ENCODE measurements around the gene AKR1D1.
"Not testable (repeated sequence)": the region's sequence is repeated elsewhere in the genome, so short reads cannot be mapped to it uniquely, and the experiment has no call there.

Gene AKR1D1

DNA sequence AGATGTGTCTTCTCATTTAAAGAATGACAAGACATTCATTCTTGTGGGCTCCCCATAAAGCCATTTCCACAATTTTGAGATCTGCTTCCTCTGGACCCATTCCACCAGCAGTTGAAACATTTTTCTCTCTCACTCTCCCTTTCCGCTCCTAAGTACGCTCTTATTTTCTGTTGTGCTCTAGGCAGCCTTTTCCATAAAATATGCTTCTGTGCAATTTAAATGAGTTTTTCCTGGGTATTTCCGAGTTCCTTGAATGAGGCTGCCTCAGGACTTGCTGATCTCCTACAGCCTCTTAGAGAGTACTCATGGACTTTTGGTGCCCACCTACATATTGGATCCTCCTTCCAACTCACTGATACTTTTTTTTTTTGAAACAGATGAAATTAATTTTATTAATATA lies 23.6 kb upstream of the AKR1D1 start (continued):
- TF ChIP-seq, protein P1, sequence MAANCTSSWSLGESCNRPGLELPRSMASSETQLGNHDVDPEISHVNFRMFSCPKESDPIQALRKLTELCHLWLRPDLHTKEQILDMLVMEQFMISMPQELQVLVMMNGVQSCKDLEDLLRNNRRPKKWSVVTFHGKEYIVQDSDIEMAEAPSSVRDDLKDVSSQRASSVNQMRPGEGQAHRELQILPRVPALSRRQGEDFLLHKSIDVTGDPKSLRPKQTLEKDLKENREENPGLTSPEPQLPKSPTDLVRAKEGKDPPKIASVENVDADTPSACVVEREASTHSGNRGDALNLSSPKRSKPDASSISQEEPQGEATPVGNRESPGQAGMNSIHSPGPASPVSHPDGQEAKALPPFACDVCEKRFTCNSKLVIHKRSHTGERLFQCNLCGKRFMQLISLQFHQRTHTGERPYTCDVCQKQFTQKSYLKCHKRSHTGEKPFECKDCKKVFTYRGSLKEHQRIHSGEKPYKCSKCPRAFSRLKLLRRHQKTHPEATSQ (tag by site-specific recombination; IDR thresholded peaks at IDR 0.05): no peak
- TF ChIP-seq ZNF624 (tag by site-specific recombination; IDR thresholded peaks at IDR 0.05) (no peak), ZNF112 (tag by site-specific recombination; IDR thresholded peaks at IDR 0.05) (no peak), ZNF677 (tag by site-specific recombination; IDR thresholded peaks at IDR 0.05) (no peak), ZNF768 (tag by site-specific recombination; IDR thresholded peaks at IDR 0.05) (no peak)
- TF ChIP-seq, protein P2, sequence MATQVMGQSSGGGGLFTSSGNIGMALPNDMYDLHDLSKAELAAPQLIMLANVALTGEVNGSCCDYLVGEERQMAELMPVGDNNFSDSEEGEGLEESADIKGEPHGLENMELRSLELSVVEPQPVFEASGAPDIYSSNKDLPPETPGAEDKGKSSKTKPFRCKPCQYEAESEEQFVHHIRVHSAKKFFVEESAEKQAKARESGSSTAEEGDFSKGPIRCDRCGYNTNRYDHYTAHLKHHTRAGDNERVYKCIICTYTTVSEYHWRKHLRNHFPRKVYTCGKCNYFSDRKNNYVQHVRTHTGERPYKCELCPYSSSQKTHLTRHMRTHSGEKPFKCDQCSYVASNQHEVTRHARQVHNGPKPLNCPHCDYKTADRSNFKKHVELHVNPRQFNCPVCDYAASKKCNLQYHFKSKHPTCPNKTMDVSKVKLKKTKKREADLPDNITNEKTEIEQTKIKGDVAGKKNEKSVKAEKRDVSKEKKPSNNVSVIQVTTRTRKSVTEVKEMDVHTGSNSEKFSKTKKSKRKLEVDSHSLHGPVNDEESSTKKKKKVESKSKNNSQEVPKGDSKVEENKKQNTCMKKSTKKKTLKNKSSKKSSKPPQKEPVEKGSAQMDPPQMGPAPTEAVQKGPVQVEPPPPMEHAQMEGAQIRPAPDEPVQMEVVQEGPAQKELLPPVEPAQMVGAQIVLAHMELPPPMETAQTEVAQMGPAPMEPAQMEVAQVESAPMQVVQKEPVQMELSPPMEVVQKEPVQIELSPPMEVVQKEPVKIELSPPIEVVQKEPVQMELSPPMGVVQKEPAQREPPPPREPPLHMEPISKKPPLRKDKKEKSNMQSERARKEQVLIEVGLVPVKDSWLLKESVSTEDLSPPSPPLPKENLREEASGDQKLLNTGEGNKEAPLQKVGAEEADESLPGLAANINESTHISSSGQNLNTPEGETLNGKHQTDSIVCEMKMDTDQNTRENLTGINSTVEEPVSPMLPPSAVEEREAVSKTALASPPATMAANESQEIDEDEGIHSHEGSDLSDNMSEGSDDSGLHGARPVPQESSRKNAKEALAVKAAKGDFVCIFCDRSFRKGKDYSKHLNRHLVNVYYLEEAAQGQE (tag by site-specific recombination; IDR thresholded peaks at IDR 0.05): no peak
- TF ChIP-seq, protein P3, sequence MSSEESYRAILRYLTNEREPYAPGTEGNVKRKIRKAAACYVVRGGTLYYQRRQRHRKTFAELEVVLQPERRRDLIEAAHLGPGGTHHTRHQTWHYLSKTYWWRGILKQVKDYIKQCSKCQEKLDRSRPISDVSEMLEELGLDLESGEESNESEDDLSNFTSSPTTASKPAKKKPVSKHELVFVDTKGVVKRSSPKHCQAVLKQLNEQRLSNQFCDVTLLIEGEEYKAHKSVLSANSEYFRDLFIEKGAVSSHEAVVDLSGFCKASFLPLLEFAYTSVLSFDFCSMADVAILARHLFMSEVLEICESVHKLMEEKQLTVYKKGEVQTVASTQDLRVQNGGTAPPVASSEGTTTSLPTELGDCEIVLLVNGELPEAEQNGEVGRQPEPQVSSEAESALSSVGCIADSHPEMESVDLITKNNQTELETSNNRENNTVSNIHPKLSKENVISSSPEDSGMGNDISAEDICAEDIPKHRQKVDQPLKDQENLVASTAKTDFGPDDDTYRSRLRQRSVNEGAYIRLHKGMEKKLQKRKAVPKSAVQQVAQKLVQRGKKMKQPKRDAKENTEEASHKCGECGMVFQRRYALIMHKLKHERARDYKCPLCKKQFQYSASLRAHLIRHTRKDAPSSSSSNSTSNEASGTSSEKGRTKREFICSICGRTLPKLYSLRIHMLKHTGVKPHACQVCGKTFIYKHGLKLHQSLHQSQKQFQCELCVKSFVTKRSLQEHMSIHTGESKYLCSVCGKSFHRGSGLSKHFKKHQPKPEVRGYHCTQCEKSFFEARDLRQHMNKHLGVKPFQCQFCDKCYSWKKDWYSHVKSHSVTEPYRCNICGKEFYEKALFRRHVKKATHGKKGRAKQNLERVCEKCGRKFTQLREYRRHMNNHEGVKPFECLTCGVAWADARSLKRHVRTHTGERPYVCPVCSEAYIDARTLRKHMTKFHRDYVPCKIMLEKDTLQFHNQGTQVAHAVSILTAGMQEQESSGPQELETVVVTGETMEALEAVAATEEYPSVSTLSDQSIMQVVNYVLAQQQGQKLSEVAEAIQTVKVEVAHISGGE (tag by site-specific recombination; conservative IDR thresholded peaks at IDR 0.05; ENCODE audit: low read depth): no peak

DNA sequence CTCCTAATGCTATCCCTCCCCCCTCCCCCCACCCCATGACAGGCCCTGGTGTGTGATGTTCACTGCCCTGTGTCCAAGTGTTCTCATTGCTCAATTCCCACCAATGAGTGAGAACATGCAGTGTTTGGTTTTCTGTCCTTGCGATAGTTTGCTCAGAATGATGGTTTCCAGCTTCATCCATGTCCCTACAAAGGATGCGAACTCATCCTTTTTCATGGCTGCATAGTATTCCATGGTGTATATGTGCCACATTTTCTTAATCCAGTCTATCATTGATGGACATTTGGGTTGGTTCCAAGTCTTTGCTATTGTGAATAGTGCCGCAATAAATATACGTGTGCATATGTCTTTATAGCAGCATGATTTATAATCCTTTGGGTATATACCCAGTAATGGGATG lies 20.6 kb upstream of the AKR1D1 start:
- H3K36me3 ChIP-seq (ENCODE audit: control insufficient read depth in 2 of 2, insufficient read depth in 1 of 2, low read length in 2 of 2); CTCF ChIA-PET; H3K9me3 ChIP-seq (ENCODE audit: control insufficient read depth, insufficient read depth, low read depth, low read length); H3K27ac ChIP-seq (ENCODE audit: extremely low read depth, low read depth, low read length); POLR2A ChIA-PET; H3K4me3 ChIP-seq (ENCODE audit: low read depth, low read length); H3K4me1 ChIP-seq (ENCODE audit: control insufficient read depth, insufficient read depth, low read length): not testable (repeated sequence)
- TF ChIP-seq ZNF146 (tag by site-specific recombination; IDR thresholded peaks at IDR 0.05): peak; percentile 92
- TF ChIP-seq, protein P4, sequence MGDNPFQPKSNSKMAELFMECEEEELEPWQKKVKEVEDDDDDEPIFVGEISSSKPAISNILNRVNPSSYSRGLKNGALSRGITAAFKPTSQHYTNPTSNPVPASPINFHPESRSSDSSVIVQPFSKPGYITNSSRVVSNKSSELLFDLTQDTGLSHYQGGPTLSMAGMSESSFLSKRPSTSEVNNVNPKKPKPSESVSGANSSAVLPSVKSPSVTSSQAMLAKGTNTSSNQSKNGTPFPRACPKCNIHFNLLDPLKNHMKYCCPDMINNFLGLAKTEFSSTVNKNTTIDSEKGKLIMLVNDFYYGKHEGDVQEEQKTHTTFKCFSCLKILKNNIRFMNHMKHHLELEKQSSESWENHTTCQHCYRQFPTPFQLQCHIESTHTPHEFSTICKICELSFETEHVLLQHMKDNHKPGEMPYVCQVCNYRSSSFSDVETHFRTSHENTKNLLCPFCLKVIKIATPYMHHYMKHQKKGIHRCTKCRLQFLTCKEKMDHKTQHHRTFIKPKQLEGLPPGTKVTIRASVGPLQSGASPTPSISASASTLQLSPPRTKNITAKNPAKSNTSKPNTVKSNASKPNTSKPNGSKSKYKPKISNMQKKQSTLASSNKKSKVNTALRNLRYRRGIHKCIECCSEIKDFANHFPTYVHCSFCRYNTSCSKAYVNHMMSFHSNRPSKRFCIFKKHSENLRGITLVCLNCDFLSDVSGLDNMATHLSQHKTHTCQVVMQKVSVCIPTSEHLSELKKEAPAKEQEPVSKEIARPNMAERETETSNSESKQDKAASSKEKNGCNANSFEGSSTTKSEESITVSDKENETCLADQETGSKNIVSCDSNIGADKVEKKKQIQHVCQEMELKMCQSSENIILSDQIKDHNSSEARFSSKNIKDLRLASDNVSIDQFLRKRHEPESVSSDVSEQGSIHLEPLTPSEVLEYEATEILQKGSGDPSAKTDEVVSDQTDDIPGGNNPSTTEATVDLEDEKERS (tag by site-specific recombination; IDR thresholded peaks at IDR 0.05): 0 out of 2 replicates have a peak, but pooled peaks have one; percentile 47

DNA sequence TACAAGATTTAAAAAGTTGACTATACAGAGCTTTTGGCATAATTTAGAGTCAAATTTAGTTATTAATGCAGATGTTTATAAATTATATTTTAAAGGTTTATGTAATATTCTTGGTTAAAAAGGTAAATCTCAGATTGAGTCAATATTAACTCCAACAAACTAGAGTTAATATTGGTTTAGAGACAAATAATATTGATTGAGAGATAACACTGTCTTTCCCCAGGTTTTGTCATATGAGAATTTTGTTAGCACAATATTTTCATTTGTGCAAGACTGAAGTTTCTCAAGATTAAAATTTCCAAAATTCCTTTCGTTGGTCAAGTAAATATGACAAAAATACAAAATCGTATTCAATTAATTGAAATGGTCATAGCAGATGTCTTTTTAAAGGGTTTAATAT lies 12.9 kb upstream of the AKR1D1 start:
- Histone ChIP-seq H3K9me3 (ENCODE audit: control insufficient read depth, insufficient read depth, low read depth, low read length) (no peaks in the 10 kb centered on the region), H3K27ac (ENCODE audit: extremely low read depth, low read depth, low read length) (no peak overlapping the region), H3K36me3 (ENCODE audit: control insufficient read depth in 2 of 2, insufficient read depth in 1 of 2, low read length in 2 of 2) (no peaks in the 10 kb centered on the region), H3K4me3 (ENCODE audit: low read depth, low read length) (no peak overlapping the region), H3K4me1 (ENCODE audit: control insufficient read depth, insufficient read depth, low read length) (no peaks in the 10 kb centered on the region)
- ChIA-PET POLR2A (no interaction called here), CTCF (no interaction called here)
- TF ChIP-seq ZNF530 (tag by site-specific recombination; IDR thresholded peaks at IDR 0.05; ENCODE audit: low read depth): no peak
- TF ChIP-seq, protein P5, sequence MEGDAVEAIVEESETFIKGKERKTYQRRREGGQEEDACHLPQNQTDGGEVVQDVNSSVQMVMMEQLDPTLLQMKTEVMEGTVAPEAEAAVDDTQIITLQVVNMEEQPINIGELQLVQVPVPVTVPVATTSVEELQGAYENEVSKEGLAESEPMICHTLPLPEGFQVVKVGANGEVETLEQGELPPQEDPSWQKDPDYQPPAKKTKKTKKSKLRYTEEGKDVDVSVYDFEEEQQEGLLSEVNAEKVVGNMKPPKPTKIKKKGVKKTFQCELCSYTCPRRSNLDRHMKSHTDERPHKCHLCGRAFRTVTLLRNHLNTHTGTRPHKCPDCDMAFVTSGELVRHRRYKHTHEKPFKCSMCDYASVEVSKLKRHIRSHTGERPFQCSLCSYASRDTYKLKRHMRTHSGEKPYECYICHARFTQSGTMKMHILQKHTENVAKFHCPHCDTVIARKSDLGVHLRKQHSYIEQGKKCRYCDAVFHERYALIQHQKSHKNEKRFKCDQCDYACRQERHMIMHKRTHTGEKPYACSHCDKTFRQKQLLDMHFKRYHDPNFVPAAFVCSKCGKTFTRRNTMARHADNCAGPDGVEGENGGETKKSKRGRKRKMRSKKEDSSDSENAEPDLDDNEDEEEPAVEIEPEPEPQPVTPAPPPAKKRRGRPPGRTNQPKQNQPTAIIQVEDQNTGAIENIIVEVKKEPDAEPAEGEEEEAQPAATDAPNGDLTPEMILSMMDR (tag by site-specific recombination; IDR thresholded peaks at IDR 0.05): no peak
- TF ChIP-seq, protein P6, sequence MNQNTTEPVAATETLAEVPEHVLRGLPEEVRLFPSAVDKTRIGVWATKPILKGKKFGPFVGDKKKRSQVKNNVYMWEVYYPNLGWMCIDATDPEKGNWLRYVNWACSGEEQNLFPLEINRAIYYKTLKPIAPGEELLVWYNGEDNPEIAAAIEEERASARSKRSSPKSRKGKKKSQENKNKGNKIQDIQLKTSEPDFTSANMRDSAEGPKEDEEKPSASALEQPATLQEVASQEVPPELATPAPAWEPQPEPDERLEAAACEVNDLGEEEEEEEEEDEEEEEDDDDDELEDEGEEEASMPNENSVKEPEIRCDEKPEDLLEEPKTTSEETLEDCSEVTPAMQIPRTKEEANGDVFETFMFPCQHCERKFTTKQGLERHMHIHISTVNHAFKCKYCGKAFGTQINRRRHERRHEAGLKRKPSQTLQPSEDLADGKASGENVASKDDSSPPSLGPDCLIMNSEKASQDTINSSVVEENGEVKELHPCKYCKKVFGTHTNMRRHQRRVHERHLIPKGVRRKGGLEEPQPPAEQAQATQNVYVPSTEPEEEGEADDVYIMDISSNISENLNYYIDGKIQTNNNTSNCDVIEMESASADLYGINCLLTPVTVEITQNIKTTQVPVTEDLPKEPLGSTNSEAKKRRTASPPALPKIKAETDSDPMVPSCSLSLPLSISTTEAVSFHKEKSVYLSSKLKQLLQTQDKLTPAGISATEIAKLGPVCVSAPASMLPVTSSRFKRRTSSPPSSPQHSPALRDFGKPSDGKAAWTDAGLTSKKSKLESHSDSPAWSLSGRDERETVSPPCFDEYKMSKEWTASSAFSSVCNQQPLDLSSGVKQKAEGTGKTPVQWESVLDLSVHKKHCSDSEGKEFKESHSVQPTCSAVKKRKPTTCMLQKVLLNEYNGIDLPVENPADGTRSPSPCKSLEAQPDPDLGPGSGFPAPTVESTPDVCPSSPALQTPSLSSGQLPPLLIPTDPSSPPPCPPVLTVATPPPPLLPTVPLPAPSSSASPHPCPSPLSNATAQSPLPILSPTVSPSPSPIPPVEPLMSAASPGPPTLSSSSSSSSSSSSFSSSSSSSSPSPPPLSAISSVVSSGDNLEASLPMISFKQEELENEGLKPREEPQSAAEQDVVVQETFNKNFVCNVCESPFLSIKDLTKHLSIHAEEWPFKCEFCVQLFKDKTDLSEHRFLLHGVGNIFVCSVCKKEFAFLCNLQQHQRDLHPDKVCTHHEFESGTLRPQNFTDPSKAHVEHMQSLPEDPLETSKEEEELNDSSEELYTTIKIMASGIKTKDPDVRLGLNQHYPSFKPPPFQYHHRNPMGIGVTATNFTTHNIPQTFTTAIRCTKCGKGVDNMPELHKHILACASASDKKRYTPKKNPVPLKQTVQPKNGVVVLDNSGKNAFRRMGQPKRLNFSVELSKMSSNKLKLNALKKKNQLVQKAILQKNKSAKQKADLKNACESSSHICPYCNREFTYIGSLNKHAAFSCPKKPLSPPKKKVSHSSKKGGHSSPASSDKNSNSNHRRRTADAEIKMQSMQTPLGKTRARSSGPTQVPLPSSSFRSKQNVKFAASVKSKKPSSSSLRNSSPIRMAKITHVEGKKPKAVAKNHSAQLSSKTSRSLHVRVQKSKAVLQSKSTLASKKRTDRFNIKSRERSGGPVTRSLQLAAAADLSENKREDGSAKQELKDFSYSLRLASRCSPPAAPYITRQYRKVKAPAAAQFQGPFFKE (tag by site-specific recombination; IDR thresholded peaks at IDR 0.05; ENCODE audit: borderline replicate concordance): no peak
- TF ChIP-seq ZNF202 (tag by site-specific recombination; IDR thresholded peaks at IDR 0.05; ENCODE audit: borderline replicate concordance): no peak

All from HEK293 (cell line).